Measurements from ENCODE around the gene RNASET2.

Gene RNASET2, protein sequence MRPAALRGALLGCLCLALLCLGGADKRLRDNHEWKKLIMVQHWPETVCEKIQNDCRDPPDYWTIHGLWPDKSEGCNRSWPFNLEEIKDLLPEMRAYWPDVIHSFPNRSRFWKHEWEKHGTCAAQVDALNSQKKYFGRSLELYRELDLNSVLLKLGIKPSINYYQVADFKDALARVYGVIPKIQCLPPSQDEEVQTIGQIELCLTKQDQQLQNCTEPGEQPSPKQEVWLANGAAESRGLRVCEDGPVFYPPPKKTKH

DNA sequence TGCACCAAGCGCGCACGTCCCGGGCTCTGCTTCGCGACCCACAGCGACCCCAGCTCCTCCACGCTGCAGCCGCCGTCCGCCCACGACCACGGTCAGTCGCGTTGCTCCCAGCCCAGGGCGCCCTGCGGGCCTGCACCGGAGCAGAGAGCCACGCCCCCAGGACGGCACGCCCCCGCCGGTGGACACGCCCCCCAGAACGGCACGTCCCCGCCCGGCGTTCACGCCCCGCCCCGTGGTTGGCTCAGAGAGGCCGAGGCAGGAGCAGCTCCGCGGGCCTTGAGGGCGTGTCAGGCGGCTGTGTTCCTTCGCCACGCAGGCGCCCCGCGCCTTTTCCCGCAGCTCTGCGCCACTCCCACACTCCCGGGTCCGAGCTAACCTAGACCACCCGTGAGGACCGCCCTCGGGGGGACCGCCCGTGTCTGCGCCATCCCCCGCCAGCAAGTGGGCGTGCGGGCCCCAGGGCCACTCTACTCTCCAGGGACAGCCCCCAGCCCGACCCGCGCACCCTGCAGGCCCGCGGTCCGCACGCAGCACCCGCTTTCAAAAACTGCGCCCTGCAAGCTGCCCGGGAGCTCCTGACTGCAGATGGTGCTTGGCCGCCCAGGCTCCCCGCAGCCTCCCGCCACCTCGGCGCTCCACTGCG lies at the start of gene RNASET2:
RNASET2 (minus strand) TSS at position 107 of the 643 bp plus-strand sequence. CDS start 368 bp downstream, outside the sequence.
- TF ChIP-seq, protein P1, sequence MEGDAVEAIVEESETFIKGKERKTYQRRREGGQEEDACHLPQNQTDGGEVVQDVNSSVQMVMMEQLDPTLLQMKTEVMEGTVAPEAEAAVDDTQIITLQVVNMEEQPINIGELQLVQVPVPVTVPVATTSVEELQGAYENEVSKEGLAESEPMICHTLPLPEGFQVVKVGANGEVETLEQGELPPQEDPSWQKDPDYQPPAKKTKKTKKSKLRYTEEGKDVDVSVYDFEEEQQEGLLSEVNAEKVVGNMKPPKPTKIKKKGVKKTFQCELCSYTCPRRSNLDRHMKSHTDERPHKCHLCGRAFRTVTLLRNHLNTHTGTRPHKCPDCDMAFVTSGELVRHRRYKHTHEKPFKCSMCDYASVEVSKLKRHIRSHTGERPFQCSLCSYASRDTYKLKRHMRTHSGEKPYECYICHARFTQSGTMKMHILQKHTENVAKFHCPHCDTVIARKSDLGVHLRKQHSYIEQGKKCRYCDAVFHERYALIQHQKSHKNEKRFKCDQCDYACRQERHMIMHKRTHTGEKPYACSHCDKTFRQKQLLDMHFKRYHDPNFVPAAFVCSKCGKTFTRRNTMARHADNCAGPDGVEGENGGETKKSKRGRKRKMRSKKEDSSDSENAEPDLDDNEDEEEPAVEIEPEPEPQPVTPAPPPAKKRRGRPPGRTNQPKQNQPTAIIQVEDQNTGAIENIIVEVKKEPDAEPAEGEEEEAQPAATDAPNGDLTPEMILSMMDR (IDR thresholded peaks at IDR 0.05) = no peak

DNA sequence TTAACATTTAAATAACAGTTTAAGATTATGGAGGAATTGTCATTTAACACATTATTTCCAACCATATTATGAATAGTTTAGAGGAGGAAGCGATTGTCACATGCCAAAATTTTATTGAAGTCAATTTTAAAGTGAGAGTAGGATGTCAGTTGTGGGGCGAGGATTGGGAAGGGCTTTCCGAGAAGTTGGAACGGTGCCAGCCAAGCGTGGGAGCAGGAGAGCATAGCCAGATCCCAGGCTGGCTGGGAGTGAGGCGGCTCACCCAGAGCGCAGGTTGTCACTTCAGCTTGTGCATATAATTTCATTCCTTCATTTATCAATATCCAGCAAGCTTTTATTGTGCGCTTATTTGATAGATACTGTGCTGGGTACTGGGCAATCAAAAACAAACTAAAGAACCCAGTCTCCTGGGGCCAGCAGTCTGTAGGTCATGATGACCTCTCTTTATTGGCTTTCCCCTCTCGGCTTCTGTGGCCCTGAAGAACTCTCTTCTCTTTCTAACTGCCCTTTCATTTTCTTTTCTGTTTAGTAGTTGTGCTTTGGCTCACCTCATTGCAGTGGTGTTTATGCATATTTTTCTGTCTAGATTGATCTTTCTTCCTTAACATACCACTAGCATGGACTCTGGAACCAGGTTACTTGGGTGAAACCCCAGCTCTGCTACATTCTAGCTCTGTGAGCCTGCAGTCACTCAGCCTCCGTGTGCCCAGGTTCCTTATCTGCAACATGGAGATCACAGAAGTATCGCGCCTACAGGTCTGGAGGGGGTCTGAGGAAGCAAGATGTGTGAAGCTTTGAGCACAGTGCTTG lies 49.2 kb upstream of the RNASET2 start:
- TF ChIP-seq, protein P1 (IDR thresholded peaks at IDR 0.05) = no peak

DNA sequence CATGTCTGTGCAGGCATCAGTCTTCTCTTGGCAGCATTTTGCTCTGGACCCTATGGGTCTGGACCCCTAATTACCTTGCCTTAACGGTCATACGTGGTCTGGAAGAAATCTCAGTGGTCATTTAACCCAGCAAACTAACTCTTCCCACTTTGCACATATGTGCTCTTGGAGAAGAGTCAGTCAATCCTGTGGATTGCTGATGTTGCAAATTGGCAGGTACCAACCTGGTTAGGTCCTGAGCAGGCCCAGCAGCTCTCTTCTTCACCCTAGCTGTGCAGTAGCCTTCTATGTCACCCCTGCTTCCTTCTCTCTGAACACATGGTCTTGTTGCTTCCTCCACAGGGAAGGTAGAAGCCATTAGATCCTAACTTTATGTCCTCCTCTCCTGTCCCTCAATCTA lies 44.4 kb upstream of the RNASET2 start:
- TF ChIP-seq, protein P1 (IDR thresholded peaks at IDR 0.05) = no peak

DNA sequence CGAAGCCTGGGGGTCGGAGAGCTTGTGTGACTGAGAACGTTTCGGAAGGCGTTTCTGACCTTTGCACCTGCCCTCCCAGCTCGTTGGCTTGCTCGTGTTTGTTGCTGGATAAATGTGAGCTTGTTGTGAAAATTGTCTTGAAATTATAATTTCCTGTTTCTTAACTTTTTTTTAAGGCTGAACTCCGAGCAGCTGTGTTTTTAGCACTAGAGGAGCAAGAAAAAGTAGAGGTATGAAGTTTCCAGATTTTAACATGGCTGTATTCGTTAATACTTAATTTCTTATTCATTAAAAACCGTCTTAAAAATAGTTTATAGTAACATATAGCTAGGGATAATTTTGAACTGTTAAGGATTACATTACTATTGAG lies 43.5 kb upstream of the RNASET2 start:
- TF ChIP-seq, protein P1 (IDR thresholded peaks at IDR 0.05) = no peak

DNA sequence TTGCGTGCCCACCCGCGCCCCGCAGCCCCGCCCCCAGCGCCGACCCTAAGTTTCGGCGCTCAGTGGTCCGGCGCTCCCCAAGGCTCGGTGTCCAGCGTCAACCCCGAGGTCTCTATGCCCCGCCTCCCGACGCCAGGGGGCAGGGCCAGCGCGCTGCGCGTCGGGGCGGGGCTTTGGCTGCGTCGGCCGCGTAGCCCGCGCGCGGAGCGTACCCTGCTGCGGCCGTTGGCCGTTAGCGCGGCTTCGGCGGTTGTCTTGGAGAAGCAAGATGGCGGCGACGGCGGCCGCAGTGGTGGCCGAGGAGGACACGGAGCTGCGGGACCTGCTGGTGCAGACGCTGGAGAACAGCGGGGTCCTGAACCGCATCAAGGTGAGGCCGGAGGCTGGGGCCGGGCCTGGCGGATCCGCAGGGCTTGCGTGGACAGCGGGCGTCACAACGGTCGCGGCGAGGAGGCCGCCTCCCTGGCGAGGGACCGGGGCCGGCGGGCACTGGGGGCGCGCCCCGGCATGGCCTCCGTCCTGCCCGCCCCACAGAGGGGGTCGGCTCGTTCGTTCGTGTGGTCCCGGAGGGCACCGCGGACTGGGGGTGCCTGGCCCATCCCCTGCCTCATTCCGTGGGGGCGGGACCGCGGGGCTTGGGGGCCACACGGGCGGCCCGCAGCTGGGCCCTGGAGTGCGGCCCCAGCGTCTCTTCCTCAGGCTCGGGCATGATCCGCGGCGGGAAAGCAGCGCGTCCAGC lies 43.0 kb upstream of the RNASET2 start, which contains the start of gene CEP43:
CEP43 (plus strand) TSS at position 253 of the 739 bp plus-strand sequence; CDS start at position 269, 16 bp downstream.
- TF ChIP-seq, protein P1 (IDR thresholded peaks at IDR 0.05) = no peak

DNA sequence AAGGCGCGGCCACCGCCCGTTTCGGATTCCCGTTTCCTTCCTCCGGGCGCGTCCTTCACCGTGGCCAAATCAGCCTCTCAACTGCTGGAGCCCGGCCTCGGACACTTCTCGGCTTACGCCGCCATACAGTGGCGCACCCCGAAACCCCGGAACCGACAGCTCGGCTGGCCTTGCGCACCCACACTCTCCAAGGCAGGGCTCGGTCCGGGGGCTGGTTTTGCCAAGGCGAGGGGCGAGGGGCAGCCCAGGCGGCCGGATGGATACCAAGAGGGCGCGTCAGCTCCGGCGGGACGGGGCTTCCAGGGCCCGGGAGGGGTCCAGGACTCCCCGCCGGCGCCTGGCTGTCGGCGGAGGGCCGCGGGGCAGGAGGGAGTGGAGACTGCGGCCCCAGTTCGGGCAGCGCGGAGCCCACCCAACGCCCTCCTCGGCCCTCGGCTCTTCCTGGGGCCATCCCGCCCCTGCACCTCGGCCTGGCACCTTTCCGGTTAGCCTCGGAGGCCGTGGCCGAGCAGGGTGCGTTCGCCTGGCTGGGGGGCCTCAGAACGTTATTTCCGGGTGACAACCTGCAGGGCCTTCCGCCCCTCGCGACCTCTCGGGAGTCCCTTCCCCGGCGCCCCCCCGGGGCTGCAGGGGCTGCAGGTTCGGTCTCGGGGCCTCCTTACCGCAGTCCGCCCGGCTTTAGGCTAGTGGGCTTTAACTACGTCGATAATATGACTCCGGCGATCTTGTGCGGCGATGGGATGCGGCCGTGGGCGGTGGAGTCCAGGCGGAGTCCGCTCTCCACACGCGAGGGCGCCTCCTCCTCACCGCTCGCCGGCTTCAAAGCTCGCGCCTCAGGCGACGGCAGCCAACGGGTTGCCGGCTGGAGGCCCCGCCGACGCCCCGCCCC lies 42.1 kb upstream of the RNASET2 start:
- TF ChIP-seq, protein P1 (IDR thresholded peaks at IDR 0.05) = no peak
